CD14-positive monocyte (primary cell): ENCODE measurements around the gene PTCD1. TPM values are rescaled to one million over a fixed set of nuclear protein-coding genes. Genes with fewer than 3 reads are reported as not detected.
A peak's percentile ranks its signal among the peaks of the same experiment; 100 is the strongest.

ENCODE experiments used
- DNase-seq, 3 donors: peaks; one replicate each; pipeline ENCODE4 v3.0.0-alpha.2; 2011 to 2022
- H2AFZ ChIP-seq: 2 replicates; pipeline ENCODE4 v1.6.0; 2012; ENCODE audit warnings: mild to moderate bottlenecking, low read depth, low read length, inconsistent platforms; ENCODE audit not compliant: insufficient read depth, poor library complexity, severe bottlenecking
- H3K27ac ChIP-seq, 2 donors: 1 replicate in 1 of 2; 2 replicates in 1 of 2; pipeline ENCODE4 v1.5.1; 2012 to 2013; ENCODE audit warnings: low read length in 2 of 2, control low read depth in 1 of 2, inconsistent platforms in 1 of 2, low read depth in 1 of 2, mild to moderate bottlenecking in 1 of 2
- H3K27me3 ChIP-seq, 2 donors: one replicate each; pipeline versions ENCODE4 v1.6.0 to v1.6.1; 2011 to 2013; ENCODE audit warnings: low read length in 2 of 2; ENCODE audit not compliant: control insufficient read depth in 2 of 2, insufficient read depth in 2 of 2
- H3K36me3 ChIP-seq, 2 donors: replicated peaks in 1 of 2; 1 replicate in 1 of 2; 2 replicates in 1 of 2; pipeline versions ENCODE4 v1.5.1 to v1.6.1; 2012 to 2013; ENCODE audit warnings: low read length in 2 of 2, control low read depth in 1 of 2, inconsistent platforms in 1 of 2, mild to moderate bottlenecking in 1 of 2; ENCODE audit not compliant: insufficient read depth in 2 of 2, control insufficient read depth in 1 of 2
- H3K4me1 ChIP-seq, 2 donors: 1 replicate in 1 of 2; 2 replicates in 1 of 2; pipeline versions ENCODE4 v1.5.1 to v1.6.1; 2012 to 2013; ENCODE audit warnings: low read length in 2 of 2, control low read depth in 1 of 2, inconsistent platforms in 1 of 2, mild to moderate bottlenecking in 1 of 2, moderate library complexity in 1 of 2; ENCODE audit not compliant: insufficient read depth in 2 of 2, control insufficient read depth in 1 of 2
- H3K4me2 ChIP-seq: replicated peaks from 2 replicates; pipeline ENCODE3; 2012; ENCODE audit warnings: low read length, moderate library complexity, mild to moderate bottlenecking; ENCODE audit not compliant: poor library complexity, severe bottlenecking; ENCODE audit errors: extremely low read depth
- H3K4me3 ChIP-seq, 3 experiments: fragments of 200-600 bp in 1 of 3; sonication (generic) in 1 of 3; replicated peaks in 1 of 3; 1 replicate in 2 of 3; 2 replicates in 1 of 3; pipeline ENCODE4 v1.5.1; 2011 to 2013; ENCODE audit warnings: low read length in 3 of 3, mild to moderate bottlenecking in 3 of 3, control low read depth in 2 of 3, low read depth in 2 of 3, inconsistent platforms in 1 of 3, moderate library complexity in 1 of 3
- H3K79me2 ChIP-seq: 2 replicates; pipeline ENCODE4 v1.6.0; 2012; ENCODE audit warnings: mild to moderate bottlenecking, control low read depth, inconsistent platforms, low read length, moderate library complexity; ENCODE audit not compliant: insufficient read depth
- H3K9ac ChIP-seq: 2 replicates; pipeline ENCODE4 v1.6.0; 2017; ENCODE audit warnings: low read length, mild to moderate bottlenecking; ENCODE audit not compliant: insufficient read depth, poor library complexity, severe bottlenecking
- H3K9me3 ChIP-seq, 2 donors: replicated peaks in 1 of 2; 1 replicate in 1 of 2; 2 replicates in 1 of 2; pipeline versions ENCODE4 v1.5.1 to v1.6.1; 2012 to 2013; ENCODE audit warnings: low read length in 2 of 2, control low read depth in 1 of 2; ENCODE audit not compliant: control insufficient read depth in 1 of 2, insufficient read depth in 1 of 2
- H4K20me1 ChIP-seq: 2 replicates; pipeline ENCODE4 v1.6.0; 2012; ENCODE audit warnings: mild to moderate bottlenecking, low read length, control low read depth, moderate library complexity; ENCODE audit not compliant: insufficient read depth
- H3K27ac Mint-ChIP-seq, 7 donors: one replicate each; pipeline ENCODE4 v1.8.0; 2020; ENCODE audit warnings: mild to moderate bottlenecking in 7 of 7, mixed read lengths in 7 of 7, moderate library complexity in 6 of 7, inconsistent platforms in 2 of 7
- H3K27me3 Mint-ChIP-seq, 3 donors: one replicate each; pipeline ENCODE4 v1.8.0; 2021 to 2022; ENCODE audit warnings: low read depth in 3 of 3, mild to moderate bottlenecking in 3 of 3, mixed read lengths in 3 of 3, moderate library complexity in 3 of 3, inconsistent platforms in 1 of 3
- H3K36me3 Mint-ChIP-seq, 2 donors: one replicate each; pipeline ENCODE4 v1.8.0; 2020; ENCODE audit warnings: mixed read lengths in 2 of 2, inconsistent platforms in 1 of 2, mild to moderate bottlenecking in 1 of 2
- H3K4me1 Mint-ChIP-seq: one replicate; pipeline ENCODE4 v1.8.0; 2020; ENCODE audit warnings: mild to moderate bottlenecking, mixed read lengths
- H3K4me3 Mint-ChIP-seq, 2 donors: one replicate each; pipeline ENCODE4 v1.8.0; 2020; ENCODE audit warnings: mild to moderate bottlenecking in 2 of 2, mixed read lengths in 2 of 2, moderate library complexity in 1 of 2
- H3K9me3 Mint-ChIP-seq, 7 donors: one replicate each; pipeline ENCODE4 v1.8.0; 2020 to 2022; ENCODE audit warnings: mixed read lengths in 7 of 7, mild to moderate bottlenecking in 6 of 7, moderate library complexity in 6 of 7, inconsistent platforms in 2 of 7
- CTCF ChIP-seq: fragments of 200-600 bp; IDR thresholded peaks from one replicate; pipeline ENCODE4 v1.8.0; 2022; ENCODE audit warnings: antibody characterized with exemption, mild to moderate bottlenecking
- WGBS: methylation state at CpG from one replicate; pipeline ENCODE4 v1.1.5; 2013; ENCODE audit warnings: missing lambda C conversion rate; ENCODE audit not compliant: insufficient coverage; 5-methylcytosine and 5-hydroxymethylcytosine counted together
- intact Hi-C, 2 donors: fragments of 100-400 bp; cut with micrococcal nuclease; formaldehyde crosslinking; loops; one replicate each; pipeline versions ENCODE4 v1.15.0 to v1.15.1; 2023
- polyA plus RNA-seq, 3 donors: library from polyadenylated mRNA; depleted of rRNA in 1 of 3; unstranded in 2 of 3; stranded (reverse) in 1 of 3; fragments of 300-500 nt in 2 of 3; fragments of >200 nt in 1 of 3; fragmentation: Illumina TruSeq in 2 of 3; gene quantifications; 1 replicate in 2 of 3; 2 replicates in 1 of 3; pipeline ENCODE4 v1.2.3, GENCODE V29; 2012 to 2021

PTCD1 gene
- polyA plus RNA-seq, 3 donors, result 0.74 to 4.3 (median 1.6) TPM

DNA sequence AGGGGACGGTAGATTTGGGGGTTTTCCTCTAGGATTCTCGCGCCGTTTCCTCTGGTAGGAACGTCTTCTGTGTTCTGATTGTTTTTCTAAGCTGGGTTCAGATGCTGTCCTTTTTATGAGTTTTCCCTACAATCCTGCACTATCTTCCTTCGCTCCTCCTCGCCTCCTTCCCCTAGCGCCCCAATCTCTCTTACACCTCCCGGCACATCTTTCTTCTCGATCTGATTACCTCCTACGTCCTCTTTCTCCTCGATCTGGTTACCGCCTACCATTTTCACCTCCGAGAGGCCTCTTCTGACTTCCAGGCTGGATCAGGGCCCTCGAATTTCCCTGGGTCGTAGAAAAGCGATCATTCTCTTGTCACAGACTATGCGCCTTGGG is 29.4 kb downstream of the PTCD1 start:
- H3K4me1 Mint-ChIP-seq, result peaks cover 29% of the 10 kb centered on the region
- Histone ChIP-seq H4K20me1 (peaks cover 64% of the 10 kb centered on the region), H2AFZ (peak overlapping the region; percentile 97), H3K4me1 (peaks cover 25 to 35% of the 10 kb centered on the region in 2 donors), H3K4me3 (peak overlapping the region; percentile 65 to 96 (median 93)), H3K27ac (peak overlapping the region; percentile 95 to 97), H3K79me2 (peaks cover 66% of the 10 kb centered on the region), H3K4me2 (peak overlapping the region; percentile 90), H3K9me3 (no peaks in the 10 kb centered on the region), H3K36me3 (peaks cover 38 to 53% of the 10 kb centered on the region in 2 donors), H3K9ac (peak overlapping the region; percentile 90), H3K27me3 (no peaks in the 10 kb centered on the region)
- no peak for DNase-seq
- WGBS, result 0% methylated on average over 17 of the region's 18 CpGs
- peak overlapping the region; percentile 97 to 99 for H3K4me3 Mint-ChIP-seq
- peak overlapping the region; percentile 97 to 99 (median 99) for H3K27ac Mint-ChIP-seq
- TF ChIP-seq CTCF, result no peak
- peaks cover 34 to 46% of the 10 kb centered on the region in 2 donors for H3K36me3 Mint-ChIP-seq
- peaks cover 0 to 2% (median 2%) of the 10 kb centered on the region in 3 donors for H3K27me3 Mint-ChIP-seq
- no peaks in the 10 kb centered on the region for H3K9me3 Mint-ChIP-seq
- intact Hi-C loops, result loop anchor here (2.0 to 10.0 kb wide), 3 partner anchors 34 to 96 kb away; partner anchors contain the start of genes ARPC1B (in 1 of the 2), ZKSCAN5 (in 1 of the 2) and ZNF394 (in 1 of the 2)

GRCh38 chr7:99408379-99409191 is 30.0 kb downstream of the PTCD1 start, which contains the start of the genes BUD31 and PDAP1:
TSS of gene BUD31 (plus strand) at chr7:99408969. CDS start at chr7:99411093, 2,124 bp downstream.
TSS of gene PDAP1 (minus strand) at chr7:99408597. CDS start at chr7:99408548, 49 bp downstream.
- H3K36me3 ChIP-seq, result peaks cover 39 to 53% of the 10 kb centered on the region in 2 donors
- peak within 1 kb of the TSS; percentile 90 for H3K4me2 ChIP-seq
- WGBS, result under 1% methylated on average over 72 of the region's 72 CpGs
- H3K9ac ChIP-seq, result peak within 1 kb of the TSS; percentile 90
- peak within 1 kb of the TSS; percentile 95 to 97 for H3K27ac ChIP-seq
- no peaks in the 10 kb centered on the region for H3K9me3 ChIP-seq
- Mint-ChIP-seq H3K9me3 (no peaks in the 10 kb centered on the region), H3K36me3 (peaks cover 39 to 47% of the 10 kb centered on the region in 2 donors), H3K4me3 (peak within 1 kb of the TSS; percentile 97 to 99), H3K27ac (peak within 1 kb of the TSS; percentile 97 to 99 (median 99)), H3K27me3 (peaks cover 0 to 2% (median 2%) of the 10 kb centered on the region in 3 donors), H3K4me1 (peaks cover 29% of the 10 kb centered on the region)
- peak; percentile 93 to 96 (median 94) for DNase-seq
- H3K27me3 ChIP-seq, result no peaks in the 10 kb centered on the region
- H2AFZ ChIP-seq, result peak within 1 kb of the TSS; percentile 97
- peaks cover 69% of the 10 kb centered on the region for H3K79me2 ChIP-seq
- H3K4me3 ChIP-seq, result peak within 1 kb of the TSS; percentile 65 to 96 (median 93)
- intact Hi-C loops, result loop anchor here (2.0 to 10.0 kb wide), 3 partner anchors 34 to 96 kb away; partner anchors contain the start of genes ARPC1B (in 1 of the 2), ZKSCAN5 (in 1 of the 2) and ZNF394 (in 1 of the 2)
- peaks cover 25 to 35% of the 10 kb centered on the region in 2 donors for H3K4me1 ChIP-seq
- no peak for TF ChIP-seq CTCF
- H4K20me1 ChIP-seq, result peaks cover 70% of the 10 kb centered on the region
